ENCODE data around the gene ZNF90. TPM values are rescaled to one million over a fixed set of nuclear protein-coding genes. Genes with fewer than 3 reads are reported as not detected.

Gene ZNF90
- total and polyA plus RNA-seq, 2 of the 8 experiments (the other 6 are each of a cell fraction or from before 2014, with no cell fraction given), result 41.2 to 114 TPM

DNA sequence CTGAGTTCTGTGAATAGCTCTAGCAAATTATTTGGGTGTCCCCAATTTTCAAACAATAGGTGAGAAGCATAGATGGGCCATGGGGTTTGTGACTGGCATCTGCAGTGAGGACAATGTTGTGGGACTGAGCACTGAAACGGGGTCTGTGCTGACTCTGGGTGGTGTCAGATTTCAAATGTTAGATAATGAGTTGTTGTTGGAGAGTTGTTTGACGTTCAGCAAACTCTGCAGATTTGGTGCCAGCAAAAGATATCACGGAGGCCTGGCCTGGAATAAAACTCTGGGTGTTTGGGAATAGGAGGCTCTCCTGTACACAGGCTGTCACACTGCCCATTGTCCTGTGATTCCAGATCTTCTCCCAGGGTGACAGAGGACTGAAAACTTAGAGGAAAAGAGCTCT, 2.9 kb downstream of the ZNF90 start:
- H3K4ac ChIP-seq (replicated peaks; ENCODE audit: insufficient read length, low read depth, low read length), result no peak overlapping the region
- no peak overlapping the region for H2AFZ ChIP-seq (ENCODE audit: low read length)
- peaks cover 2% of the 10 kb centered on the region; the same call in 1 of the 2 replicates for H3K23me2 ChIP-seq (ENCODE audit: low read depth, low read length)
- no peak overlapping the region for H2BK15ac ChIP-seq (ENCODE audit: low read length)
- H3K9ac ChIP-seq (replicated peaks in 1 of 4; ENCODE audit: extremely low read depth in 1 of 4, low read depth in 3 of 4, low read length in 3 of 4), result no peak overlapping the region
- no peaks in the 10 kb centered on the region for H3K27me3 ChIP-seq (replicated peaks in 1 of 4; ENCODE audit: control insufficient read depth in 3 of 4, extremely low read depth in 1 of 4, insufficient read depth in 3 of 4, low read length in 3 of 4)
- 0 out of 2 replicates have a peak overlapping the region, but pooled peaks have one; percentile 24 for H2AK5ac ChIP-seq (ENCODE audit: low read depth, low read length)
- POLR2A ChIA-PET (ENCODE audit: partially characterized antibody), result interaction anchor here (1.2 to 11.3 kb wide), 6 partner anchors 11 to 87 kb away, joined by 3 to 134 read pairs (median 22); partner anchors contain the start of gene ZNF682
- H4K91ac ChIP-seq (replicated peaks; ENCODE audit: insufficient read length, low read length), result no peak overlapping the region
- CTCF ChIA-PET (ENCODE audit: partially characterized antibody), result interaction anchor here (1.0 kb wide), 2 partner anchors 28 to 984 kb away, joined by 3 read pairs; no protein-coding TSS in a partner anchor
- H3K36me3 ChIP-seq (ENCODE audit: control insufficient read depth in 2 of 4, insufficient read depth in 4 of 4, low read length in 3 of 4), result peaks cover 0 to 26% (median 3%) of the 10 kb centered on the region in 4 experiments; a peak in 3 of 8 replicates
- no peak for DNase-seq (ENCODE audit: low read depth in 1 of 2, low spot score in 2 of 2)
- FAIRE-seq, result no peak
- H3K56ac ChIP-seq (replicated peaks; ENCODE audit: insufficient read length, low read depth, low read length), result no peak overlapping the region
- WGBS, 2 experiments (ENCODE audit: extremely low coverage in 1 of 2, insufficient coverage in 1 of 2, insufficient read length in 1 of 2, insufficient replicate concordance in 2 of 2, low coverage in 1 of 2, low lambda C conversion rate in 2 of 2, missing lambda C conversion rate in 1 of 2), result 61% methylated on average over 3 of the region's 3 CpGs; no CpG with 5 or more reads in 1 of the 2 experiments
- no peak overlapping the region for H4K5ac ChIP-seq (ENCODE audit: insufficient read length, low read depth, low read length)
- no peak overlapping the region for H2BK12ac ChIP-seq (ENCODE audit: low read depth, low read length)
- peak overlapping the region in 2 of 4 experiments; percentile 1 to 89; a peak in 3 of 8 replicates for H3K4me3 ChIP-seq (ENCODE audit: extremely low read depth in 1 of 4, insufficient read depth in 2 of 4, low read depth in 3 of 4, low read length in 4 of 4)
- no peak overlapping the region for H2BK120ac ChIP-seq (replicated peaks; ENCODE audit: low read depth, low read length)
- H3K23ac ChIP-seq (ENCODE audit: insufficient read length), result no peak overlapping the region
- H3K27ac ChIP-seq (ENCODE audit: low read depth, low read length), result no peak overlapping the region
- no peak overlapping the region for H3K14ac ChIP-seq (ENCODE audit: insufficient read length)
- H3K9me3 ChIP-seq (ENCODE audit: insufficient read depth in 2 of 2, low read depth in 1 of 2, low read length in 1 of 2), result no peaks in the 10 kb centered on the region
- peaks cover 7% of the 10 kb centered on the region for H3K79me1 ChIP-seq (ENCODE audit: low read depth, low read length)
- peak overlapping the region; percentile 58 to 81 for H3K4me2 ChIP-seq (ENCODE audit: insufficient read depth in 1 of 2, low read depth in 2 of 2, low read length in 2 of 2)
- H2BK20ac ChIP-seq (ENCODE audit: low read length), result 0 out of 2 replicates have a peak overlapping the region, but pooled peaks have one; percentile 18
- no peak overlapping the region for H4K8ac ChIP-seq (ENCODE audit: extremely low read depth, insufficient read depth, low read length)
- no peak overlapping the region for H2BK5ac ChIP-seq (ENCODE audit: low read depth, low read length)
- H3K79me2 ChIP-seq (ENCODE audit: control insufficient read depth in 1 of 2, insufficient read depth in 2 of 2, low read length in 2 of 2), result peaks cover 55 to 78% of the 10 kb centered on the region in 2 experiments
- H4K20me1 ChIP-seq (replicated peaks in 1 of 2; ENCODE audit: control insufficient read depth in 1 of 2, insufficient read depth in 2 of 2, low read length in 2 of 2), result peaks cover 6 to 11% of the 10 kb centered on the region in 2 experiments
- H3K18ac ChIP-seq (ENCODE audit: extremely low read depth, low read length), result no peak overlapping the region
- peaks cover 9 to 28% (median 23%) of the 10 kb centered on the region in 4 experiments; a peak in 6 of 7 replicates for H3K4me1 ChIP-seq (replicated peaks in 1 of 4; ENCODE audit: control insufficient read depth in 3 of 4, insufficient read depth in 4 of 4, low read length in 3 of 4)
- no peak for TF ChIP-seq FOSL1 (IDR thresholded peaks at IDR 0.05; ENCODE audit: insufficient read depth, low read depth, low read length)
- no peak for TF ChIP-seq CEBPB (IDR thresholded peaks at IDR 0.05; ENCODE audit: low read depth, low read length)
- TF ChIP-seq, protein P1, sequence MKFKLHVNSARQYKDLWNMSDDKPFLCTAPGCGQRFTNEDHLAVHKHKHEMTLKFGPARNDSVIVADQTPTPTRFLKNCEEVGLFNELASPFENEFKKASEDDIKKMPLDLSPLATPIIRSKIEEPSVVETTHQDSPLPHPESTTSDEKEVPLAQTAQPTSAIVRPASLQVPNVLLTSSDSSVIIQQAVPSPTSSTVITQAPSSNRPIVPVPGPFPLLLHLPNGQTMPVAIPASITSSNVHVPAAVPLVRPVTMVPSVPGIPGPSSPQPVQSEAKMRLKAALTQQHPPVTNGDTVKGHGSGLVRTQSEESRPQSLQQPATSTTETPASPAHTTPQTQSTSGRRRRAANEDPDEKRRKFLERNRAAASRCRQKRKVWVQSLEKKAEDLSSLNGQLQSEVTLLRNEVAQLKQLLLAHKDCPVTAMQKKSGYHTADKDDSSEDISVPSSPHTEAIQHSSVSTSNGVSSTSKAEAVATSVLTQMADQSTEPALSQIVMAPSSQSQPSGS (IDR thresholded peaks at IDR 0.05; ENCODE audit: low read length), result no peak
- TF ChIP-seq ASH2L (IDR thresholded peaks at IDR 0.05; ENCODE audit: low read length), result no peak
- no peak for TF ChIP-seq KDM1A (IDR thresholded peaks at IDR 0.05; ENCODE audit: borderline replicate concordance, low read length)
- no peak for TF ChIP-seq CBX8 (IDR thresholded peaks at IDR 0.05; ENCODE audit: borderline replicate concordance, low read depth, low read length)
- no peak for TF ChIP-seq PHF8 (conservative IDR thresholded peaks at IDR 0.05; ENCODE audit: low read depth, low read length)
- no peak for TF ChIP-seq BRCA1 (IDR thresholded peaks at IDR 0.05; ENCODE audit: low read depth, low read length)
- no peak for TF ChIP-seq SP1 (IDR thresholded peaks at IDR 0.05; ENCODE audit: low read depth, low read length)
- no peak for TF ChIP-seq SUZ12 (IDR thresholded peaks at IDR 0.05; ENCODE audit: low read length)
- no peak for TF ChIP-seq BCL11A (IDR thresholded peaks at IDR 0.05; ENCODE audit: low read depth in 2 of 2, low read length in 2 of 2)
- no peak for TF ChIP-seq ZNF274 (IDR thresholded peaks at IDR 0.05; ENCODE audit: borderline replicate concordance, extremely low read depth, low read length)
